Nephron progenitor cell (in vitro differentiated cells): ENCODE measurements around the gene C6orf132.
A peak's percentile ranks its signal among the peaks of the same experiment; 100 is the strongest.

Experiments used
- DNase-seq: peaks from one replicate; pipeline ENCODE4 v3.0.0; 2021
- H3K27ac Mint-ChIP-seq: 2 replicates; pipeline ENCODE4 v1.8.0; 2021; ENCODE audit warnings: mild to moderate bottlenecking, moderate library complexity, mixed read lengths
- H3K27me3 Mint-ChIP-seq: 2 replicates; pipeline ENCODE4 v1.8.0; 2021; ENCODE audit warnings: mild to moderate bottlenecking, low read depth, mixed read lengths; ENCODE audit not compliant: poor library complexity
- H3K36me3 Mint-ChIP-seq: 2 replicates; pipeline ENCODE4 v1.8.0; 2021; ENCODE audit warnings: low read depth, mixed read lengths
- H3K4me1 Mint-ChIP-seq: 2 replicates; pipeline ENCODE4 v1.8.0; 2021; ENCODE audit warnings: mixed read lengths
- H3K4me3 Mint-ChIP-seq: 2 replicates; pipeline ENCODE4 v1.8.0; 2021; ENCODE audit warnings: mild to moderate bottlenecking, moderate library complexity, mixed read lengths
- H3K9me3 Mint-ChIP-seq: 2 replicates; pipeline ENCODE4 v1.8.0; 2021; ENCODE audit warnings: mild to moderate bottlenecking, moderate library complexity, mixed read lengths
- CTCF ChIP-seq: fragments of 200-600 bp; sonication (generic); IDR thresholded peaks from 2 replicates; pipeline ENCODE4 v1.5.0; 2021; ENCODE audit warnings: antibody characterized with exemption

Gene C6orf132

DNA sequence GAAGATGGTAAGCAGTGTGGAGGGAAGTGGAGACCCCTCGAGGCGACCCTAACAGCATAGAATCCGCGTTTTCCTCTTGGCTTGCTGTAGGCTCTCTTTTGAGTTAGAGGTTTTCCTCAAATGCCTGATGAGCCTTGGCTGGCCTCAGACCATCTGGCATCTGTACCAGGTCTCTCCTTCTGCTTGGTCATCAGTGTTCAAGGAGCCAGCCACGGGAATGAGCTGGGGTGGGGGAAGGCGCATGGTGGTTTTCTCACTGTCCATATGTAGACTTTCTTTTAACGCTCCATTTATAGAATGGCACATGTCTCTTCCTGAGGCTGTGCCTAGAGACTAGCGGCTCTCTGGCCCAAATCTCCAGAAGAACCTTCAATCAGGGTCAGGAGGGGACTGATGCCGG is 22.6 kb upstream of the C6orf132 start:
- H3K9me3 Mint-ChIP-seq: no peaks in the 10 kb centered on the region
- DNase-seq: no peak
- H3K36me3 Mint-ChIP-seq: no peaks in the 10 kb centered on the region
- H3K27me3 Mint-ChIP-seq: peaks cover 10% of the 10 kb centered on the region
- no peak overlapping the region for H3K4me3 Mint-ChIP-seq
- H3K27ac Mint-ChIP-seq: no peak overlapping the region
- peaks cover 61% of the 10 kb centered on the region for H3K4me1 Mint-ChIP-seq
- TF ChIP-seq CTCF: no peak

GRCh38 chr6:42163981-42164380 is 21.6 kb upstream of the C6orf132 start:
- DNase-seq: no peak
- no peak overlapping the region for H3K27ac Mint-ChIP-seq
- H3K9me3 Mint-ChIP-seq: no peaks in the 10 kb centered on the region
- no peaks in the 10 kb centered on the region for H3K36me3 Mint-ChIP-seq
- H3K27me3 Mint-ChIP-seq: peaks cover 11% of the 10 kb centered on the region
- no peak for TF ChIP-seq CTCF
- peaks cover 61% of the 10 kb centered on the region for H3K4me1 Mint-ChIP-seq
- no peak overlapping the region for H3K4me3 Mint-ChIP-seq

DNA sequence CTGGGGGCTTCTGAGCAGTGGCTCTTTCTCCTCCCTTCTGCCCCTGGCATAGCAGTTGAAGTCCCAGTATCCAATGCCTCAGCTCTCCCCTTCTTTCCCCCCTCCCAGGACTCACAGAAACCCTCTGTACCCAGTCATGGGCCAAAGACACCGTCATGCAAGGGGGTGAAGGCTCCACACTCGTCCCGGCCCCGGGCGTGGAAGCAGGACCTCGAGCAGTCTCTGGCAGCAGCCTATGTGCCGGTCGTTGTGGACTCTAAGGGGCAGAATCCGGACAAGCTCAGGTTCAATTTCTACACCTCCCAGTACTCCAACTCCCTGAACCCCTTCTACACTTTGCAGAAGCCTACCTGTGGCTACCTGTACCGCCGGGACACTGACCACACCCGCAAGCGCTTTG is 20.4 kb upstream of the C6orf132 start:
- H3K36me3 Mint-ChIP-seq: no peaks in the 10 kb centered on the region
- no peak overlapping the region for H3K27ac Mint-ChIP-seq
- H3K4me3 Mint-ChIP-seq: no peak overlapping the region
- H3K9me3 Mint-ChIP-seq: no peaks in the 10 kb centered on the region
- peaks cover 9% of the 10 kb centered on the region for H3K27me3 Mint-ChIP-seq
- no peak for TF ChIP-seq CTCF
- DNase-seq: no peak
- H3K4me1 Mint-ChIP-seq: peaks cover 64% of the 10 kb centered on the region

- no peaks in the 10 kb centered on the region for H3K36me3 Mint-ChIP-seq
- no peak for TF ChIP-seq CTCF
- H3K27ac Mint-ChIP-seq: no peak overlapping the region
- DNase-seq: peak; percentile 33
- H3K4me1 Mint-ChIP-seq: peaks cover 66% of the 10 kb centered on the region
- H3K27me3 Mint-ChIP-seq: peaks cover 9% of the 10 kb centered on the region
- H3K9me3 Mint-ChIP-seq: no peaks in the 10 kb centered on the region
- H3K4me3 Mint-ChIP-seq: no peak overlapping the region
These were observed 20.0 kb upstream of the C6orf132 start for GRCh38 chr6:42162384-42162783.

DNA sequence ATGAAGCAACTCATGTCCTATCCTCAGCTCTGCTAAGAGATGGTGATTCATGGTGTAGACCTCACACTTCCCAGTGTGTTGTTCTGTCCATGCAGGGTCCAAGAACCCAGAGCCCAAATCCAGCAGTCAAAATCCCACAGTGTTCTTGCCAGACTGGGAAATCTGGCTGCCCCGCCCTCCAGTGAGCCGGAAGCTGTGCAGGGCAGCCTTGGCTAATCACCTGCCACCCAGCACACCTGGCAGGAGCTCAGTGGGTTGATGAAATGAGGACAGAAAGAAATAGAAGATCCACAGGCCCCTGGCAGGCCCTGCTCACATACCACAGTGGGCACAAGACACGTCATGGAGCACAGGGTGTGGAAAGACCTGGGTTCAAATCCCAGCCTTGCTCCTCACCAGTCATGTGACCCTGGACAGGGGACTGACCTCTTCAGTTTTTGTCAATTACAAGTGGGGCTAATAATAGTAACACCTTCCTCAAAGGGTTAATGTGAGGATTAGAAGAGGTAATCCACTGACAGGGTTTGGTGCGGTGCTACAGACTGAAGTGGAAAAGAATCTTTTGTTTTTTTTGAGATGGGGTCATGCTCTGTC is 17.1 kb upstream of the C6orf132 start:
- no peak for TF ChIP-seq CTCF
- no peaks in the 10 kb centered on the region for H3K9me3 Mint-ChIP-seq
- DNase-seq: no peak
- H3K27me3 Mint-ChIP-seq: peaks cover 13% of the 10 kb centered on the region
- H3K27ac Mint-ChIP-seq: no peak overlapping the region
- no peak overlapping the region for H3K4me3 Mint-ChIP-seq
- H3K36me3 Mint-ChIP-seq: no peaks in the 10 kb centered on the region
- H3K4me1 Mint-ChIP-seq: peaks cover 45% of the 10 kb centered on the region

DNA sequence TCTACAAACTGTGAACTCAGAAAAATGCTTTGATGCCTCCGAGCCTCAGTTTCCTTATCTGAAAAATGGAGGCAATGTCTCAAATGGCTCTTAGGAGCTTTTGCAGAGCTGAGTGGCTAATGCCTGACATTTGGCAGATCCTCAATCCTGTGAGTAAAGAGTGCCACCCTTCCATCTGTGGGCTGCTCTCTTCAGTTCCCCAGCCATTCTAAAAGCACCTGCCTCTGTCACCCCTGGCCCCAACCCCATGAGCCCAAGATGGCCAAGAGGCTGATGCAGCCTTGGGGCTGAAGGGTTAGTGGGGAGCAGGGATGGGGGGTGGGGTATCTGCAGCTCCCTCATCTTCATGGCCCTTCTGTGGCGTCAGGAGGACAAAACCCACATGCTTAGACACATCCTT is 16.2 kb upstream of the C6orf132 start:
- peaks cover 43% of the 10 kb centered on the region for H3K4me1 Mint-ChIP-seq

More for the DNA sequence above, 16.2 kb upstream of the C6orf132 start:
- no peaks in the 10 kb centered on the region for H3K9me3 Mint-ChIP-seq
- H3K4me3 Mint-ChIP-seq: no peak overlapping the region
- no peaks in the 10 kb centered on the region for H3K36me3 Mint-ChIP-seq
- no peak overlapping the region for H3K27ac Mint-ChIP-seq
- no peak for TF ChIP-seq CTCF
- DNase-seq: no peak
- peaks cover 12% of the 10 kb centered on the region for H3K27me3 Mint-ChIP-seq
